BE2C (cell line): Measurements from ENCODE around the gene CLPSL1.

Source experiments
- DNase-seq: peaks from one replicate; pipeline ENCODE4 v3.0.0-alpha.2; 2020
- H3K27me3 ChIP-seq: fragments of 250-450 bp; sonication (Bioruptor Pico); 2 replicates; pipeline ENCODE4 v1.5.1; 2020; ENCODE audit warnings: mild to moderate bottlenecking
- H3K36me3 ChIP-seq: fragments of 250-450 bp; sonication (Bioruptor Pico); 2 replicates; pipeline ENCODE4 v1.5.1; 2020; ENCODE audit warnings: mild to moderate bottlenecking
- H3K4me1 ChIP-seq: fragments of 250-450 bp; sonication (Bioruptor Pico); 2 replicates; pipeline ENCODE4 v1.5.1; 2020
- H3K4me3 ChIP-seq: 2 replicates; pipeline ENCODE4 v1.5.1; 2011; ENCODE audit warnings: low read depth, low read length
- H3K9me3 ChIP-seq: fragments of 250-450 bp; sonication (Bioruptor Pico); 2 replicates; pipeline ENCODE4 v1.5.1; 2020
- CTCF ChIP-seq: IDR thresholded peaks from 2 replicates; pipeline ENCODE4 v1.5.1; 2012; ENCODE audit warnings: mild to moderate bottlenecking, low read depth, low read length

Gene CLPSL1

DNA sequence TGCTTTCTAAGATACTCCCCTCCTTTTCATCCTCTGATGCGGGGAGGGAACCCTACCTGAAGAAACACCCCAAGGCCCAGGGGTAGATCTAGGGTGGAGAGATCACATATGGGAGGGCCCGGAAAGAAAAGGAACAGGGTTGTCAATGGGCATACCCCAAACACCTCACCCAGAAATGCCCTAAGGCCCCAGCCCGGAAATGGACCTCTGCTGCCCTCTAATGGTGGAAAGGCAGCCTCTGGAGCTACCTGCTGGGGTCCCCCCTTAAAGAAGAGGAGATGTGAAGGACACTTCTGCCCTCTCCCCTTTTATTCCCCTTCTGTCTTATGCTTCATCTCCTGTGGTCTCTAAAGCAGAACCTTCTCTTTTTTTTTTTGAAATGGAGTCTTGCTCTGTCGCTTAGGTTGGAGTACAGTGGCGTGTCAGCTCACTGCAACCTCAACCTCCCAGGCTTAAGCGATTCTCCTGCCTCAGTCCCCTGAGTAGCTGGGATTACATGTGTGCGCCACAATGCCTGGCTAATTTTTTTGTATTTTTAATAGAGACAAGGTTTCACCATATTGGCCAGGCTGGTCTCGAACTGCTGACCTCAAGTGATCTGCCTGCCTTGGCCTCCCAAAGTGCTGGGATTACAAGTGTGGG is 44.4 kb upstream of the CLPSL1 start:
- Histone ChIP-seq H3K4me3 (no peak overlapping the region), H3K27me3 (no peaks in the 10 kb centered on the region), H3K9me3 (no peaks in the 10 kb centered on the region), H3K36me3 (no peaks in the 10 kb centered on the region), H3K4me1 (peaks cover 6% of the 10 kb centered on the region; the same call in 1 of the 2 replicates)
- peak; percentile 80 for DNase-seq
- peak; percentile 97 for TF ChIP-seq CTCF

GRCh38 chr6:35736982-35737412 is 43.8 kb upstream of the CLPSL1 start, which contains the start of gene ARMC12:
Gene ARMC12, plus strand, starts transcription at chr6:35737032. Its CDS starts 77 bp downstream, at chr6:35737109.
- Histone ChIP-seq H3K27me3 (no peaks in the 10 kb centered on the region), H3K4me3 (no peak within 1 kb of the TSS)

DNA sequence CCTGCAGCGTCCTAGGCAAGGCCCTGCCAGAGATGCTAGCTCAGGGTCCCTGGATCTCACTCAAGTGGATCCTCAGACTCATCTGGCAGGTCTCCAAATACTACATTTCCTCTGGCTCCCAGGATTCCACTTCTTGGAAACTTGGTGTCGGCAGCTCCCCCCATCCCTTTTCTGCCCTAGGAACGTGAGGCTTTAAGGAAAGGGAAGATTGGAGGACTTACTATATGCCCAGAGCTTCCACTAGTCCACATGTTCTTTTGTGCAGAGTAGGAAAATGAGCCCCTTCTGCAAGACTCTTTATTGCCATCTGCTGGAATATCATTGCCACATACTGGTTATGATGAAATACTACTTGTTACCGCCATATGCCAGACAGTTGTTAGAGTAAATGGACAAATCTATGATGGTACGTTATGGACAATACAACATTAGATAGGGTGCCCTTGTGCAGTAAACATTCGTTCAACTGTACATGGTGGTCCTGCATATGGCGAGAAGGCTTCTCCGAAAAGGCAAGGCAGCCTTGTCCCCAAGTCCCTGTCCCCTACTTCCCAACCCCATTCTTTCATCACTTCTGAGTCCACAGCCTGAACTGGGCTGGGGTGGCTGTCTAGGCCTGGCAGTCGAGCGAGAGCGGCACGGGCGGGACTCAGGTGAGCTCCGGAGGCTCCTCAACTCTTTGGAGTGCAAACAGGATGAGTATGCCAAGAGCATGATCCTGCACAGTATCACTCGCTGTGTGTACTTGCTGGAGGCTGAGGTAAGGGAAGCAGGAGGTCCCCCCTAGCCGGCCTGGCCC is 43.2 kb upstream of the CLPSL1 start:
- no peaks in the 10 kb centered on the region for H3K9me3 ChIP-seq
- H3K4me3 ChIP-seq = no peak overlapping the region
- TF ChIP-seq CTCF = peak; percentile 91
- H3K36me3 ChIP-seq = no peaks in the 10 kb centered on the region
- DNase-seq = peak; percentile 31
- peaks cover 3% of the 10 kb centered on the region; the same call in 1 of the 2 replicates for H3K4me1 ChIP-seq
- H3K27me3 ChIP-seq = no peaks in the 10 kb centered on the region

More at GRCh38 chr6:35736982-35737412, 43.8 kb upstream of the CLPSL1 start, which contains the start of gene ARMC12:
- DNase-seq = peak; percentile 14
- Histone ChIP-seq H3K9me3 (no peaks in the 10 kb centered on the region), H3K36me3 (no peaks in the 10 kb centered on the region), H3K4me1 (peaks cover 6% of the 10 kb centered on the region; the same call in 1 of the 2 replicates)
- no peak for TF ChIP-seq CTCF

- Histone ChIP-seq H3K9me3 (no peaks in the 10 kb centered on the region), H3K27me3 (no peaks in the 10 kb centered on the region), H3K4me3 (no peak overlapping the region), H3K36me3 (no peaks in the 10 kb centered on the region), H3K4me1 (no peaks in the 10 kb centered on the region)
- TF ChIP-seq CTCF = no peak
- no peak for DNase-seq
Observed at GRCh38 chr6:35739645-35740524, 40.9 kb upstream of the CLPSL1 start.

DNA sequence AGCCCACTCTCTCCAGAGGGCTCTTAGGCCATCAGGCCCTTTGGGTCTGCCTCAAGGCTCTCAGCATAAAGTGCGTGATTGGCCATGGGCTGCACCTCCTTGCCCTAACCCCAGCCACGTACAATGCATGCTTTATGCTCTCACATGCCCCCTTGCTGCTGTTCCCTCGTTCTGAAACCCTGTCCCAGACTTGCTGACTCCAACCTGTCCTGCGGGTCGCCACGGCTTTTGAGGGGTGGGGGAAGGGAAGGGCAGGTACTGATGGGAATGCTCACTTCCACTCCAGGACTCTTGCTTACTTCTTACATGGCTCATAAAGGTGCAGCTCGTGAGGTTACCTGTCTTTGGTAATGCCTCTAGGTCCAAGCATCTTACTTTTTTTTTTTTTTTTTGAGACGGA is 38.0 kb upstream of the CLPSL1 start:
- H3K36me3 ChIP-seq = no peaks in the 10 kb centered on the region
- TF ChIP-seq CTCF = no peak
- DNase-seq = no peak
- H3K27me3 ChIP-seq = no peaks in the 10 kb centered on the region
- no peak overlapping the region for H3K4me3 ChIP-seq
- H3K4me1 ChIP-seq = no peaks in the 10 kb centered on the region
- H3K9me3 ChIP-seq = no peaks in the 10 kb centered on the region
